SH-SY5Y (cell line): Measurements from ENCODE around the gene GRIN2A.

Experiments used
- GATA2 ChIP-seq: IDR thresholded peaks from 2 replicates; pipeline ENCODE4 v1.6.1; 2011; ENCODE audit warnings: mild to moderate bottlenecking, low read depth, low read length
- GATA3 ChIP-seq: IDR thresholded peaks from 2 replicates; pipeline ENCODE4 v1.6.1; 2011; ENCODE audit warnings: low read depth, mild to moderate bottlenecking, low read length, moderate library complexity

DNA sequence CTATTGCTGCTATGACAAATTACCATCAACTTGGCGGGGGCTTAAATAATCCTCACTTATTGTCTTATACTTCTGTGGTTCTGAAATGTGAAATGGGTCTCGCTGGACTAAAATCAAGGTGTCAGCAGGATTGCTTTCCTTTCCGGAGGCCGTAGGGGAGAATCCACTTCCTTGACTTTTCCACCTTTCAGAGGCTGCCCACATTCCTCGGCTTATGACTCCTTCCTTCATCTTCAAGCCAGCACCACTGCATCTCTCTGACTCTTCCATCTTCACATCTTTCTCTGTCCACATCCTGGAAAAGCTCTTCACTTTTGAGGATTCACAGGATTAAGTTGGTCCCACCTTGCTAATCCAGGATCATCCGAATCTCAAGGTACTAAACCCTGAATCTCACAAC lies 217.8 kb downstream of the GRIN2A start:
- no peak for TF ChIP-seq GATA2
- no peak for TF ChIP-seq GATA3
